IPS DF 6.9 (cell line): ENCODE measurements around the gene HOXC13.

Experiments
- DNase-seq: peaks from one replicate; pipeline ENCODE4 v3.0.0-alpha.2; 2013; ENCODE audit warnings: low read depth, low spot score
- H3K27ac ChIP-seq: one replicate; pipeline ENCODE4 v1.5.1; 2013; ENCODE audit warnings: low read length, control low read depth
- H3K27me3 ChIP-seq: 2 replicates; pipeline ENCODE4 v1.6.1; 2013; ENCODE audit warnings: mild to moderate bottlenecking, low read length; ENCODE audit not compliant: control insufficient read depth, insufficient read depth
- H3K36me3 ChIP-seq: 2 replicates; pipeline ENCODE4 v1.6.1; 2013; ENCODE audit warnings: low read length; ENCODE audit not compliant: control insufficient read depth, insufficient read depth
- H3K4me1 ChIP-seq: 2 replicates; pipeline ENCODE4 v1.6.1; 2013; ENCODE audit warnings: low read length; ENCODE audit not compliant: control insufficient read depth, insufficient read depth
- H3K4me3 ChIP-seq: 2 replicates; pipeline ENCODE4 v1.5.1; 2013; ENCODE audit warnings: mild to moderate bottlenecking, low read length
- H3K9me3 ChIP-seq: 2 replicates; pipeline ENCODE4 v1.6.1; 2013; ENCODE audit warnings: low read length, inconsistent platforms; ENCODE audit not compliant: control insufficient read depth, insufficient read depth
- WGBS: extraction: QIAGEN DNeasy Blood & Tissue Kit; methylation state at CpG from one replicate; pipeline ENCODE4 v1.1.7; 2013; ENCODE audit warnings: mixed read lengths, missing lambda C conversion rate; ENCODE audit not compliant: insufficient read length, insufficient coverage; 5-methylcytosine and 5-hydroxymethylcytosine counted together

The HOXC13 gene

DNA sequence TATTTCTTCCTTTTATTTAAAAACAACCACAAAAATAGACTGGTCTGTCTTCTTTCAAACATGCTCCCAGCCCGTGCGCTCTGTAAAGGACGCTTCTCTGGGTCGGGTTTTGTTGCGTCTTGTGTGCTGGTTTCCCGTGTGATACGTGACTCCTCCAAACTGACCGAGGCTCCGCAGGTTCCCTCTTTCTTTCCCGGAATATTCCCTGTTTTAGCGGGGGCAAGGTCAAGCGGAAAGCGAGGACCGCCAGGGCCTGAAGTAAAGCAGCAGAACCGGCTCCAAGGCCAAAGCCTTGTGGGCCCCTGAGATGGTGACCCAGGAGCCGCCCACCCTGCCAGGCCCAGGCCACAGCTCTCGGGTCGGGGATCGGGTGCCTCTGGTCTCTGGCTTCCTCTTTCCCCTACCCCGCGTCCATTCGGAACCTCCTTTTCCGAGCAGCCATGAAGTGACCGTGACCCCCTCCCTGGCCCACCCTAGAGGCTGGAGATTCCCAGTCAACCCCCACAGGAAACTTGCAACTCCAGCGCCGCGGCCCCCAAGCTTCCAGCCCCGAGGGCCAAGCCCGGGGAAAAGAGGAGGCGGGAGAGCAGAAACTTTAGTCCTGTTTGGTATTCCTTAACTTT is 45.4 kb downstream of the HOXC13 start:
- Histone ChIP-seq H3K4me3 (no peak overlapping the region), H3K36me3 (no peaks in the 10 kb centered on the region; the same call in 1 of the 2 replicates), H3K27me3 (peaks cover 94% of the 10 kb centered on the region), H3K4me1 (peaks cover 3% of the 10 kb centered on the region), H3K27ac (no peak overlapping the region), H3K9me3 (no peaks in the 10 kb centered on the region)
- DNase-seq: no peak
- WGBS: no CpG with 5 or more reads among the region's 30 CpGs

DNA sequence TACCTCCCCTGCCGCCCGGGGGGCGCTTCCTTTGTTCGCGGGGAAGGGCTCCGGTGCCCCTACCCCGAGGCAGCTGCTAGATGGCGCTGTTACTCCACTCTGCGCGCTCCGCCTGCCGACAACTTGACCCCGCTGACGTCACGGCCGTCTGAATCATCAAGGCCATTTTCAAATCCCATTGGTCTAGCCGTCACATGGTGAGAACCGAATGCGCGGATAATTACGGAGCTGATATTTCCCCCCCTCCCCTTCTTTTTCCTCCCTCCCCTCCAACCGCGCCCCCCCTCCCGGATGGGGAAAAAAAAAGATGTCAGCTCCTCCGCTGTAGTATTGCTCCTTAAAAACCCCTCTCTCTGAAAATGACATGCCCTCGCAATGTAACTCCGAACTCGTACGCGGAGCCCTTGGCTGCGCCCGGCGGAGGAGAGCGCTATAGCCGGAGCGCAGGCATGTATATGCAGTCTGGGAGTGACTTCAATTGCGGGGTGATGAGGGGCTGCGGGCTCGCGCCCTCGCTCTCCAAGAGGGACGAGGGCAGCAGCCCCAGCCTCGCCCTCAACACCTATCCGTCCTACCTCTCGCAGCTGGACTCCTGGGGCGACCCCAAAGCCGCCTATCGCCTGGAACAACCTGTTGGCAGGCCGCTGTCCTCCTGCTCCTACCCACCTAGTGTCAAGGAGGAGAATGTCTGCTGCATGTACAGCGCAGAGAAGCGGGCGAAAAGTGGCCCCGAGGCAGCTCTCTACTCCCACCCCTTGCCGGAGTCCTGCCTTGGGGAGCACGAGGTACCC is 46.5 kb downstream of the HOXC13 start, which contains the start of gene HOXC10:
Gene HOXC10, plus strand, starts transcription at position 246 of the 791 bp plus-strand sequence. Its CDS starts 114 bp downstream, at position 360.
- DNase-seq: peak; percentile 87
- no CpG with 5 or more reads among the region's 55 CpGs for WGBS
- no peak within 1 kb of the TSS for H3K27ac ChIP-seq
- H3K4me1 ChIP-seq: peaks cover 3% of the 10 kb centered on the region
- no peaks in the 10 kb centered on the region for H3K9me3 ChIP-seq
- H3K27me3 ChIP-seq: peaks cover 94% of the 10 kb centered on the region
- no peaks in the 10 kb centered on the region; the same call in 1 of the 2 replicates for H3K36me3 ChIP-seq
- no peak within 1 kb of the TSS for H3K4me3 ChIP-seq

DNA sequence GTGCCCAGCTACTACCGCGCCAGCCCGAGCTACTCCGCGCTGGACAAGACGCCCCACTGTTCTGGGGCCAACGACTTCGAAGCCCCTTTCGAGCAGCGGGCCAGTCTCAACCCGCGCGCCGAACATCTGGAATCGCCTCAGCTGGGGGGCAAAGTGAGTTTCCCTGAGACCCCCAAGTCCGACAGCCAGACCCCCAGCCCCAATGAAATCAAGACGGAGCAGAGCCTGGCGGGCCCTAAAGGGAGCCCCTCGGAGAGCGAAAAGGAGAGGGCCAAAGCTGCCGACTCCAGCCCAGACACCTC is 47.0 kb downstream of the HOXC13 start:
- Histone ChIP-seq H3K4me1 (peaks cover 3% of the 10 kb centered on the region), H3K27me3 (peaks cover 96% of the 10 kb centered on the region), H3K4me3 (no peak overlapping the region), H3K9me3 (no peaks in the 10 kb centered on the region), H3K36me3 (no peaks in the 10 kb centered on the region; the same call in 1 of the 2 replicates), H3K27ac (no peak overlapping the region)
- no CpG with 5 or more reads among the region's 21 CpGs for WGBS
- no peak for DNase-seq

DNA sequence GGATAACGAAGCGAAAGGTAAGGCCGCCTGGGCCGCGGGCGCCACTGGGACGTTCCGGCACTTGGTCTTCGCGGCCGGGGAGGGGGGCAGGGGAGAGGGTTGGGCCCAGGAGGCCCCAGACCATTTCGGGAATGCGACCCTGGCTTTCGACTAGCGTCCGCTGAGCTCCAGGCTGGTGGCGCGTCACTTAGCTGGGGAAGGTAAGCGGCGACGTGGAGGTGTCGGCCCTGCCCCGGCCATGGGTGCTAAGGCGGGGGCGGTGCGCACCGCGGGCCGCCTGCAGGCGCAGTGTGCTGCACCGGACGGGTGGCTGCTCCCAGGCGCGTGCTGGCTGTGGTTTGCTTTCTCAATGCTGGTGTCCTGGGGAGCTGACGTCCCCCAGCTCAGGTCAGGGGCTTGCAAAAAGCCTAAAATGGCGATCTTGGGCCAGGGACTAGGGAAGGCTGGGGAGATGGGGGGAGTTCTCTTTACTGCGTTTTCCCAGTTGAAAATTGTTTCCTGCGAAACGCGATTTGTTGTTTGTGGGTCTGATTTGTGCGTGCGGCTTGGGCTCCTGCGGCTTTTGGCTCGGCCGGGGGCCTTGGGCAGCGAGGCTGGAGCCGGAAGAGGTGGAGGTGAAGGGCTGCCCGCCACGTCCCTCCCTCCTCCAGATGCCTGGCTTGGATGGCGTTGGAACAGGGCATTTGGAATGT is 47.5 kb downstream of the HOXC13 start:
- no peak overlapping the region for H3K4me3 ChIP-seq
- H3K4me1 ChIP-seq: peaks cover 3% of the 10 kb centered on the region
- H3K36me3 ChIP-seq: no peaks in the 10 kb centered on the region; the same call in 1 of the 2 replicates
- H3K27me3 ChIP-seq: peaks cover 96% of the 10 kb centered on the region
- WGBS: no CpG with 5 or more reads among the region's 50 CpGs
- H3K27ac ChIP-seq: no peak overlapping the region
- no peak for DNase-seq
- no peaks in the 10 kb centered on the region for H3K9me3 ChIP-seq

DNA sequence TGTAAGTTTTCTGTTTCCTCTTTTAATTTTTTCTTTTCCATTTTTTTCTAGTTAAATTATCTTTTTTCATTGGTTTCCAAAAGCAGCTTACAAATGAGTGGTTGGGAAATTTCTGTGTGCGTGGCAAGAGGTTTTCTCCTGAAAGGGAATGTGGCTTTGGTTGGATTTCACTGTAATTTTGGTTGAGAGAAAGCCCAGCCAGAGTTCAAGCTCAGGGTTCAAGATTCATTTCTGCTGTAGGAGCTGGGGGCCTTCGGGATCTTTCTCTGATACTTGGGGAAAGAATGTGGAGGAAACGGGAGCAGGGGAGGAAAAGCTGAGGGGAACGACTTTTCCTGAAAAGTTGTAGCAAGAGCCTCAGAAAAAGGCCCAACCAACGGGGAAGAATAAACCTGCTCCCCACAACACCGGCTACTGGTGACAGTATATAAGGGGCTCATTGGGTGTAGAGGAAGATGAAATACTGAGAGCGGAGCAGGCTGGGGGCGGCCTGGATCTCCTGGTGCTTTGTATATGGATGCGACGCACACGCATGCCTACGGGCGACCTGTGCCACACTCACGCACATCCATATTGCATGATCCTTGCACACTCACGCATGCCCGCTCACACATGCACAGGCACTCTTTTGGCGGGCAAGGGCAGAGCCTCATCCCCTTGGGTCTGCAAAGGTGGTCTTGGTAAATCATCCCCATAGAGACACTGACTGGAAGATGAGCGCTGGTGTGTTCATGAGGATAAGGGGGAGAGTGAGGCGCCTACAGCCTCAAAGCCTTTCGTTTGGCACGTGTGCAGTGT is 48.3 kb downstream of the HOXC13 start:
- Histone ChIP-seq H3K36me3 (no peaks in the 10 kb centered on the region; the same call in 1 of the 2 replicates), H3K27ac (no peak overlapping the region), H3K4me3 (no peak overlapping the region), H3K27me3 (peaks cover 96% of the 10 kb centered on the region), H3K9me3 (no peaks in the 10 kb centered on the region), H3K4me1 (peaks cover 3% of the 10 kb centered on the region)
- WGBS: no CpG with 5 or more reads among the region's 21 CpGs
- DNase-seq: no peak

DNA sequence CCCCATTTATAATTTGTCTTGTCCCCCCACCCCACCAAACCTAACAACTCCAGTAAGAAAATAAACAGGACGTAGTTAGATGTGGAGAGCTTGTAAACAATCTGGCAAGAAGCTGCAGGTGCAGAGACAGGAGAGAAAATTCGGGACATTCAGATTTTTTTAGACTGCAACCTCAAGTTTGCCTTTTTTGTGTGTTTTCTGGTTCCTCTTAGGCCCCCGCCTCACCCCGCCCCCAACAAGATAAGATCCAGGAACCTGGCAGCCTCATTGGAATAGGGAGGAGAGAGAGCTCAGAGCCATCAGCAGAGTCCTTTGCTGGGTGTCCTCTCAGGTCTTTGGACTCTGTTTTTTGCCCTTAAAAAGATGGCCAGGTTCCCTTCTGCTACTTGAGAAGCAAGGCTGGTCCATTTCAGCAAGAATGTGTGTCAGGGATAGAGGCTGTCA is 49.2 kb downstream of the HOXC13 start:
- Histone ChIP-seq H3K36me3 (no peaks in the 10 kb centered on the region; the same call in 1 of the 2 replicates), H3K4me3 (no peak overlapping the region), H3K27me3 (peaks cover 96% of the 10 kb centered on the region), H3K4me1 (peaks cover 3% of the 10 kb centered on the region), H3K9me3 (no peaks in the 10 kb centered on the region), H3K27ac (no peak overlapping the region)
- WGBS: no CpG with 5 or more reads among the region's 4 CpGs
- no peak for DNase-seq

DNA sequence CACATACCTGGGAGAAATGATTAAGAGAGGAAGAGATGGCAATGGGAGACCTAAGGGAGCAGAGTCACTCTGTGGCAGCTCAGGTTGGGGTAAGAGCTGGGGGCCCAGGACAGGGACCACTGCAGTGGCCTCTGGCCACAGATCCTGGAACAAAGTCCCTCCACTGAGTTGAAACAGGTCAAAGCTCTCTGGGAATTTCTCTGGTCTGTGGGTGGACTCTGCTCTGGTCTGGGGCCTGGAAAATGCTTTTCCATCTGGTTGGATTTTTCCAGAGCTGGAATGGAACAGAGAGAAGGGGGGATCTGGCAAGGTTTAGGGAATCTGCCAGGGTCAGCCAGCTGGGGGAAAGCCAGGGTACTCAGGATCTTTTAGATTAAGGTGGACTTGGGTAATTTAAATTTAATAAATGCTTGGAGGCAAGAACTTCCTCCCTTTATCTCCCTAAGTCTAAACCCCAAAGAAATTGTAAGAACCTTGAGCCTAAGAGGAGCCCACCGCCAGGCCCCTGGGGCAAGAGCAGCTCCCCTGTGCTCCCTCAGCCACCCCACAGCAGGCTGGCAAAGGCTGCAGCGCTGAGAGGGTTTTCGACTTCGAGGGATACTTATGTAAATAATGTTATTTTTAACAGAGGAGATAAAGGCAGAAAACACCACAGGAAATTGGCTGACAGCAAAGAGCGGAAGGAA is 50.1 kb downstream of the HOXC13 start:
- Histone ChIP-seq H3K27me3 (peaks cover 96% of the 10 kb centered on the region), H3K9me3 (no peaks in the 10 kb centered on the region), H3K4me1 (peaks cover 3% of the 10 kb centered on the region), H3K36me3 (no peaks in the 10 kb centered on the region; the same call in 1 of the 2 replicates), H3K27ac (no peak overlapping the region), H3K4me3 (no peak overlapping the region)
- no peak for DNase-seq
- no CpG with 5 or more reads among the region's 5 CpGs for WGBS

DNA sequence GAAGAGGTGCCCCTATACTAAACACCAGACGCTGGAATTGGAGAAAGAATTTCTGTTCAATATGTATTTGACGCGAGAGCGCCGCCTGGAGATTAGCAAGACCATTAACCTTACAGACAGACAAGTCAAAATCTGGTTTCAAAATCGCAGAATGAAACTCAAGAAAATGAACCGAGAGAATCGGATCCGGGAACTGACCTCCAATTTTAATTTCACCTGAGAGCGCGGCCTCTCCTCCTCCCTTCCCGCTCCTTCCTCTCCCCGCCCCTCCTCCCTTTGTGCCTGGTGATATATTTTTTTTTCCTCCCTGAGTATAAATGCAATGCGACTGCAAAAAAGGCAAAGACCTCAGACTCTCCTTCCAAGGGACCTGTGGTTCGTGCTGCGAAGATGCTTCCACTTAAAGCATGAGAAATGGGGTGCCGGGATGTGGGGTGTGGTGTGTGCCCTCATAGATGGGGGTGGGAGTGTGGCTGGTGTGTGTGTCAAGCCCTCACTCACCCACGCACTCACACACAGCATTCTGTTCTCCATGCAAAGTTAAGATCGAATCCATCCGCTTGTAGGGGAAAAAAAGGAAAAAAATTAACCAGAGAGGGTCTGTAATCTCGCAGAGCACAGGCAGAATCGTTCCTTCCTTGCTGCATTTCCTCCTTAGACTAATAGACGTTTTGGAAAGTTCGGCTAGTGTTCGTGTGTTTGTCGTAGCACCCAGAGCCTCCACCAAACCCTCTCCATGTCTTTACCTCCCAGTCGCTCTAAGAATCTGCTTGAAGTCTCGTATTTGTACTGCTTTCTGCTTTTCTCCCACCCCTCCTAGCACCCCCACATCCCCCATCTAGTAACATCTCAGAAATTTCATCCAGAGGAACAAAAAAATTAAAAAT is 50.8 kb downstream of the HOXC13 start:
- Histone ChIP-seq H3K27ac (no peak overlapping the region), H3K4me1 (peaks cover 3% of the 10 kb centered on the region), H3K9me3 (no peaks in the 10 kb centered on the region), H3K27me3 (peaks cover 97% of the 10 kb centered on the region), H3K4me3 (no peak overlapping the region), H3K36me3 (peaks cover 3% of the 10 kb centered on the region; the same call in 1 of the 2 replicates)
- WGBS: no CpG with 5 or more reads among the region's 28 CpGs
- no peak for DNase-seq
